Vagina (tissue), 2 donors: Measurements from ENCODE around the gene GPR161. TPM values are rescaled to one million over a fixed set of nuclear protein-coding genes. Genes with fewer than 3 reads are reported as not detected.

Experiments used
- DNase-seq, 2 donors: peaks; one replicate each; pipeline ENCODE4 v3.0.0-alpha.2; 2017; ENCODE audit errors: extremely low spot score in 2 of 2
- H3K27ac ChIP-seq: fragments of 200-600 bp; sonication (generic); one replicate; pipeline ENCODE4 v1.5.1; 2019
- H3K27me3 ChIP-seq: fragments of 200-600 bp; sonication (generic); one replicate; pipeline ENCODE4 v1.5.1; 2019
- H3K36me3 ChIP-seq, 2 donors: fragments of 200-600 bp; sonication (generic); one replicate each; pipeline ENCODE4 v1.5.1; 2017 to 2019
- H3K4me1 ChIP-seq: fragments of 200-600 bp; sonication (generic); one replicate; pipeline ENCODE4 v1.5.1; 2019
- H3K4me3 ChIP-seq, 2 donors: fragments of 200-600 bp; sonication (generic); 1 replicate in 1 of 2; 2 replicates in 1 of 2; pipeline ENCODE4 v1.5.1; 2016 to 2019
- H3K9me3 ChIP-seq: fragments of 200-600 bp; sonication (generic); one replicate; pipeline ENCODE4 v1.5.1; 2019
- POLR2A ChIP-seq, 2 donors: fragments of 450-650 bp; IDR thresholded peaks; one replicate each; pipeline ENCODE4 v1.6.1; 2017; ENCODE audit warnings: antibody characterized with exemption in 2 of 2, mild to moderate bottlenecking in 2 of 2, moderate library complexity in 2 of 2
- POLR2AphosphoS5 ChIP-seq, 2 donors: sonication (generic); formaldehyde crosslinking; IDR thresholded peaks; one replicate each; pipeline ENCODE4 v1.9.0; 2017; ENCODE audit warnings: antibody characterized with exemption in 2 of 2, mild to moderate bottlenecking in 2 of 2, low read depth in 1 of 2; ENCODE audit not compliant: insufficient read depth in 1 of 2
- intact Hi-C: fragments of 100-400 bp; cut with DNase I; formaldehyde crosslinking; loops from one replicate; pipeline ENCODE4 v1.15.1; 2023
- total RNA-seq: library from RNA; depleted of rRNA; stranded (reverse); fragments of >200 nt; gene quantifications from one replicate; pipeline ENCODE4 v1.2.3, GENCODE V29; 2016
- TF ChIP-seq, protein P1 (sequence below), 3 experiments: fragments of 450-650 bp in 2 of 3; fragments of 200-600 bp in 1 of 3; sonication (generic) in 1 of 3; IDR thresholded peaks; one replicate each; pipeline ENCODE4 v1.5.1; 2017 to 2019; ENCODE audit warnings: antibody characterized with exemption in 3 of 3, mild to moderate bottlenecking in 2 of 3, moderate library complexity in 2 of 3

GPR161 gene
- total RNA-seq, 1 donor from 2014 or later, result 15.7 TPM

DNA sequence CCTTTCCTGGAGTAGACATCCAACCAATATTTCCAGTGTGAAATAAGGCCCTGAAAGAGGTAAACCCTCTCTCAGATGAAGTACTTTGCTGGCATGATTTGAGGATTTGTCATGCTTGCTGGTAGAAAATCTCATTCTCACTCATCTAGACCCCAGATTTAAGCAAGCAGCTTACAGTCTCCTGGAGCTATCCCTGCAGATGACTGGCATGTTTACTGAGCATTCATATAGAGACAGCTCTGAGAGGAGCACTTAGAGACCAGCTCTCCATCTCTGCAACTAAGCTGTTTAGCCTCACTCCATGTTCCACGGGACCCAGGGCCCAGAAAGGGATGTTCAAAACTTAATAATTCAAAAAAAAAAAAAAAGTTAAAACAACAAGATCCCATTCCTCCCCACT, 34.2 kb downstream of the GPR161 start:
- Histone ChIP-seq H3K36me3 (peaks cover 0 to 4% of the 10 kb centered on the region in 2 donors), H3K4me1 (no peaks in the 10 kb centered on the region), H3K27ac (no peak overlapping the region), H3K27me3 (no peaks in the 10 kb centered on the region), H3K4me3 (no peak overlapping the region), H3K9me3 (no peaks in the 10 kb centered on the region)
- no peak for TF ChIP-seq POLR2AphosphoS5 (IDR thresholded peaks at IDR 0.05; ENCODE audit: insufficient read depth in 1 of 2, low read depth in 1 of 2)
- TF ChIP-seq, protein P1, sequence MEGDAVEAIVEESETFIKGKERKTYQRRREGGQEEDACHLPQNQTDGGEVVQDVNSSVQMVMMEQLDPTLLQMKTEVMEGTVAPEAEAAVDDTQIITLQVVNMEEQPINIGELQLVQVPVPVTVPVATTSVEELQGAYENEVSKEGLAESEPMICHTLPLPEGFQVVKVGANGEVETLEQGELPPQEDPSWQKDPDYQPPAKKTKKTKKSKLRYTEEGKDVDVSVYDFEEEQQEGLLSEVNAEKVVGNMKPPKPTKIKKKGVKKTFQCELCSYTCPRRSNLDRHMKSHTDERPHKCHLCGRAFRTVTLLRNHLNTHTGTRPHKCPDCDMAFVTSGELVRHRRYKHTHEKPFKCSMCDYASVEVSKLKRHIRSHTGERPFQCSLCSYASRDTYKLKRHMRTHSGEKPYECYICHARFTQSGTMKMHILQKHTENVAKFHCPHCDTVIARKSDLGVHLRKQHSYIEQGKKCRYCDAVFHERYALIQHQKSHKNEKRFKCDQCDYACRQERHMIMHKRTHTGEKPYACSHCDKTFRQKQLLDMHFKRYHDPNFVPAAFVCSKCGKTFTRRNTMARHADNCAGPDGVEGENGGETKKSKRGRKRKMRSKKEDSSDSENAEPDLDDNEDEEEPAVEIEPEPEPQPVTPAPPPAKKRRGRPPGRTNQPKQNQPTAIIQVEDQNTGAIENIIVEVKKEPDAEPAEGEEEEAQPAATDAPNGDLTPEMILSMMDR (IDR thresholded peaks at IDR 0.05), result no peak
- no peak for DNase-seq
- intact Hi-C loops, result no loop called here

DNA sequence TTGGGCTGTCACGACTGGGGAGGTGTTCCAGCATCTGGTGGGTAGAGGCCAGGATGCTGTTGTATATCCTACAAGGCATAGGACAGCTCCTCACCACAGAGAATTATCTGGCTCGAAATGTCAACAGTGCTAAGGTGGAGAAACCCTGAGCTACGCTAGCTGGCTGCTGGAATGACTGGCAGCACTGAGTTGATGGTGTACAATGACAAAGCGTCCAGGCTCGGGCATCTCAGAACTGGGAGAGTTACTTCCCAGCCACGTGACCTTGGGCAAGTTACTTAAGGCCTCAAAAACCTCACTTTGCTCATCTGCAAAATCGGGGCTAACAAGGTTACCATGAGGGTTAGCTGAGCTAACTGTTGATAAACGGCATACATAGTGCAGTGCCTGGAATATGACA, 35.4 kb downstream of the GPR161 start:
- TF ChIP-seq POLR2A (IDR thresholded peaks at IDR 0.05) (no peak), POLR2AphosphoS5 (IDR thresholded peaks at IDR 0.05; ENCODE audit: insufficient read depth in 1 of 2, low read depth in 1 of 2) (no peak)
- TF ChIP-seq, protein P1 (IDR thresholded peaks at IDR 0.05), result no peak
- Histone ChIP-seq H3K4me1 (no peaks in the 10 kb centered on the region), H3K4me3 (no peak overlapping the region), H3K27me3 (no peaks in the 10 kb centered on the region), H3K27ac (no peak overlapping the region), H3K36me3 (peaks cover 0 to 12% of the 10 kb centered on the region in 2 donors), H3K9me3 (no peaks in the 10 kb centered on the region)
- intact Hi-C loops, result no loop called here
- no peak for DNase-seq

DNA sequence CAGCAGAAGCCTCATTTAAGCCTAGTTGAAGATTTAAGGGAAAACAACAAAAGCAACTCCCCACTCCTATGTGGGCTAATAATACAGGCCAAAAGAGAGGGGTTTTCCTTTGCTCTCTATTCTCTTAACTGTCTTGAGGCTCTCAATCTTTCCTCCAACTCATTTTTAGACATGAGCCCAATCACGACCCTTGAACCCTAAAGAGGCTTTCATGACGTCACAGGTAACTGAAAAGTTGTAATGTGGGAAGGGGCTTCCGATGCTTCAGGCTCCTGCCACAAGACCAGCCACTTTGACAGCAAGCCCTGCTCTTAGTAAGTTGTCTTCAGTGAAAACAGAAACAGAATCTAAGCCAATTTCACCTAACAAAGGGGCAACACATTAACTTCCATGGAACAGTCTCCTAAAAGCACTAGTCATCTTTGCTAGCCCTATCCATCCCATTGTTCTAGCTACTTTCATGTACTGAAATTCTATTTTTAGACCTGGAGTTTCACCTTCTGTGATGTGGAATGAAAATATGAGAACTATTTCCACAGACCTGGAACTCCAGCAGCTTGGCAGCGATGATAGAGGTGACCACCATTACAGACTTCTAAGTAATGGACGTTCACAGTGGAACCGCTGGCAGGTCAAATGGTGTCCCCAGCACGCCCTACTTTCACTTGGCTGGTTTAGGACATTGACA, 36.3 kb downstream of the GPR161 start:
- Histone ChIP-seq H3K9me3 (no peaks in the 10 kb centered on the region), H3K27ac (no peak overlapping the region), H3K36me3 (peaks cover 0 to 17% of the 10 kb centered on the region in 2 donors), H3K4me1 (no peaks in the 10 kb centered on the region), H3K4me3 (no peak overlapping the region), H3K27me3 (no peaks in the 10 kb centered on the region)
- intact Hi-C loops, result no loop called here
- no peak for DNase-seq
- TF ChIP-seq, protein P1 (IDR thresholded peaks at IDR 0.05), result no peak
- TF ChIP-seq POLR2AphosphoS5 (IDR thresholded peaks at IDR 0.05; ENCODE audit: insufficient read depth in 1 of 2, low read depth in 1 of 2), result no peak
- TF ChIP-seq POLR2A (IDR thresholded peaks at IDR 0.05), result no peak

DNA sequence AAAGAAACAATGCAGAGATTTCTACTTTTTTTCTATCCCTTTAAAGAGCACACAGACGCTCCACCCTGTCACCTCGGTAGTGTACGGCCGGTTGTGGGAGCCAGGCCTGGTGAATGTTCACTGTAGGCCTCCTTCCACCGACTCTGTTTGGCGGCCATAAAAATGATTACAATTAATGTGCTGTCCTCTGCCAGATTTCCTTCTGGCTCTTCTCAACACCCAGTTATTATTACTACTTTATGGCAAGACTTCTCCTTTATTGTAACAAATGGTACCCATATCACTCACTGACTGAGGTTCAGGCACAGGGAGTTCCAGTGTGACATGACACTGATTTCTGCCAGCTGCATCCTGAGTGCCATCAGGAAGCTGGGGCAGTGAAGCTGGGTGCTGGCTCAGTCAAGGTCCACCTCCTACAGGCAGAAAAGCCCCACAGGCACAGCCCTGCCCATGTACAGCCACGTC, 37.4 kb downstream of the GPR161 start:
- Histone ChIP-seq H3K27me3 (no peaks in the 10 kb centered on the region), H3K4me1 (no peaks in the 10 kb centered on the region), H3K9me3 (no peaks in the 10 kb centered on the region), H3K4me3 (no peak overlapping the region), H3K27ac (no peak overlapping the region), H3K36me3 (peaks cover 0 to 25% of the 10 kb centered on the region in 2 donors)
- TF ChIP-seq, protein P1 (IDR thresholded peaks at IDR 0.05), result no peak
- TF ChIP-seq POLR2AphosphoS5 (IDR thresholded peaks at IDR 0.05; ENCODE audit: insufficient read depth in 1 of 2, low read depth in 1 of 2) (no peak), POLR2A (IDR thresholded peaks at IDR 0.05) (no peak)
- no peak for DNase-seq
- intact Hi-C loops, result no loop called here
